GM10266 (cell line): Measurements from ENCODE around the gene ZC3H8.

Experiments
- DNase-seq: peaks from one replicate; pipeline ENCODE4 v3.0.0; 2012; ENCODE audit errors: extremely low spot score
- TF ChIP-seq, protein P1 (sequence below): IDR thresholded peaks from 2 replicates; pipeline ENCODE4 v1.5.1; 2012; ENCODE audit warnings: mild to moderate bottlenecking, low read depth; ENCODE audit not compliant: control insufficient read depth, insufficient read depth; ENCODE audit errors: missing control alignments

ZC3H8 gene

DNA sequence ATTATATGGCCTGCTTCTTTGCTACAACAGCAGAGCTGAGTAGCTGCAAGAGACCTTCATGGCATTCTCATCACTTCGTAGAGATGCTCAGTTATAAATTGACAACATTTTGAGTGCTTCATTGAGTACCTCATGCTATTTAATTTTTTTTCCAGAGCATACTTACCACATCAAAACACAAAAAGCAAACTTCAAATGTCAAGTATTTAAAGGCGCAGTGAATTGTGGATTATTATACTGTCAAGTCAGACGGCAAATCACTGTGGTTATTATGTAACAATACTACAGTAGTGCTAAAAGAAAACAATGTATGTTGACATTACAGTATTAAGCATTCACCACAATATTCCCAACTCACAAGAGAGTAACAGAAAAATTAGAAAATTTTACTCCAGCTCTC, 12.5 kb downstream of the ZC3H8 start:
- no peak for DNase-seq
- TF ChIP-seq, protein P1, sequence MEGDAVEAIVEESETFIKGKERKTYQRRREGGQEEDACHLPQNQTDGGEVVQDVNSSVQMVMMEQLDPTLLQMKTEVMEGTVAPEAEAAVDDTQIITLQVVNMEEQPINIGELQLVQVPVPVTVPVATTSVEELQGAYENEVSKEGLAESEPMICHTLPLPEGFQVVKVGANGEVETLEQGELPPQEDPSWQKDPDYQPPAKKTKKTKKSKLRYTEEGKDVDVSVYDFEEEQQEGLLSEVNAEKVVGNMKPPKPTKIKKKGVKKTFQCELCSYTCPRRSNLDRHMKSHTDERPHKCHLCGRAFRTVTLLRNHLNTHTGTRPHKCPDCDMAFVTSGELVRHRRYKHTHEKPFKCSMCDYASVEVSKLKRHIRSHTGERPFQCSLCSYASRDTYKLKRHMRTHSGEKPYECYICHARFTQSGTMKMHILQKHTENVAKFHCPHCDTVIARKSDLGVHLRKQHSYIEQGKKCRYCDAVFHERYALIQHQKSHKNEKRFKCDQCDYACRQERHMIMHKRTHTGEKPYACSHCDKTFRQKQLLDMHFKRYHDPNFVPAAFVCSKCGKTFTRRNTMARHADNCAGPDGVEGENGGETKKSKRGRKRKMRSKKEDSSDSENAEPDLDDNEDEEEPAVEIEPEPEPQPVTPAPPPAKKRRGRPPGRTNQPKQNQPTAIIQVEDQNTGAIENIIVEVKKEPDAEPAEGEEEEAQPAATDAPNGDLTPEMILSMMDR, result no peak

DNA sequence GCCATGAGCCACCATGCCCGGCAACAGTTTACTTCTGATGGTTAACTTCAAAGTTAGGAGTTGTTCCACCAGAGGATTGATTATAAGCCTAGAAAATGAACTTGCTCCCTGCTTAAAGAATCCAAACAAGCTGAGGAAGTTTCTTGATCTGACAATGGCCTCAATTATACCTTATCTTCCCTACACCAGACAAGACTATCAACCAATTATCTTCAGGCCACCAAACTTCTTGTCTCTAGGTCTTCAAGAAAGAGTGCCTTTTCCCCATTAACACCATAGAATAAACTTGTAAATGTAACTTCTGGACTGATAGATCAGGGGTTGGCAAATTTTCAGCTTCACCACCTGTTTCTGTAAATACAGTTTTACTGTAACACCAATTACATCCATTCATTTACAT, 15.0 kb downstream of the ZC3H8 start:
- TF ChIP-seq, protein P1, result no peak
- no peak for DNase-seq

DNA sequence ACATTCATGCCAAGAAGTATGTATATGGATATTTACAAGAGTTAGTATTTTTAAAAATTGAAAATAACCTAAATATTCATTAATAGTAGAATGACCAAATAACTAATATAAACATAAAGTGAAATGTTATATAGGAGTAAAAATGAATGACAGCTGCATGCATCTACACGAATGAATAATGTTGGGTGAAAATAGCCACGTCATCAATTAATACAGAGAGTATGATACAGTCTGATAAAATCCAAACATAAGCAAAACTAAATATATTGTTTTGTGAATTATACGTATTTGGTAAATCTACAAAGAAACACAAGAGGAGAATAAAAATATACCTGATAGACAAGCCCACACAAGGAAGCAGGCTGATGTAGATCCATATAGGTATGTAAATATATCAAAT, 24.5 kb downstream of the ZC3H8 start:
- TF ChIP-seq, protein P1, result no peak
- no peak for DNase-seq

DNA sequence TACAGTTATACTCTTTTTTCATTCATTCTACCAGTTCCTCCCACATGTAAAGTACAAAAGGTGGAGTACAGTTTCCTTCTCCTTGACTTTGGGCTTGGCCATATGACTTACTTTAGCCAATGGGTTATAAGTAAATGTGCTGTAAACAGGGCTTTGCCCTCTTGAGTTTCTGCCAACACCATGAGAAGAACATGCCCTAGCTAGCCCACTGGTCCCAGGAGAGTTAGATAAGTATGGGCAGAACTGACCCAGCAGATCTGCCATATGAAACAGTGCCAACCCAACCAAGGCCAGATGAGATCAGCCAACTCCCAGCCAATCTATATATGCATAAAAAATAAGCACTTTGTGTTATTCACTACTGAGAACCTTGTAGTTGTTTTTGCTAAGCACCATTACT, 25.5 kb downstream of the ZC3H8 start:
- TF ChIP-seq, protein P1, result no peak

DNA sequence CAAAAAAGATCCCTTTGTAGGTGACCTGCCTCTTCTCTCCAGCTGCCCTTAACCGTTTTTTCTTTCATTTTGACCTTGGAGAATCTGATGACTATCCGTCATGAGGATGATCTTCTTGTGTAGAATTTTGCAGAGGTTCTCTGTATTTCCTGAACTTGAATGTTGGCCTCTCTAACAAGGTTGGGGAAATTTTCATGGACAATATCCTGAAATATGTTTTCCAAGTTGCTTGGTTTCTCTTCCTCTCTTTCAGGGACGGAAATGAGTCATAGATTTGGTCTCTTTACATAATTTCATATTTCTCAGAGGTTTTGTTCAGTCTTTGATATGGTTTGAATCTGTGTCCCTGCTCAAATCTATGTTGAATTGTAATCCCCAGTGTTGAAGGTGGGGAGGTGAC, 34.0 kb downstream of the ZC3H8 start:
- TF ChIP-seq, protein P1, result no peak
- no peak for DNase-seq

More for the DNA sequence above, 25.5 kb downstream of the ZC3H8 start:
- no peak for DNase-seq

DNA sequence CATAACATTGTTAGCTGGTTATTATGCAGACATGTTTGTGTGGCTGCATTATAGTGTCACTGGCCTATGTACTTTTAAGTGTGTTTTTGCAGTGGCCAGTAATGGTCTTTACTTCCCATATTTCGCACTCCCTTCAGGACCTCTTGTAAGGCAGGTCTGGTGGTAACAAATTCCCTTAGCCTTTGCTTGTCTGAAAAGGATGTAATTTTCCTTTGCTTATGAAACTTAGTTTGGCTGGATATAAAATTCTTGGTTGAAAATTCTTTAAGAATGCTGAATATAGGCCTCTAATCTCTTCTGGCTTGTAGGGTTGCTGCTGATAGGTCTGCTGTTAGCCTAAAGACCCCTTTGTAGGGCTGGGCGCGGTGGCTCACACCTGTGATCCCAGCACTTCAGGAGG, 34.7 kb downstream of the ZC3H8 start:
- DNase-seq, result no peak
- TF ChIP-seq, protein P1, result no peak

DNA sequence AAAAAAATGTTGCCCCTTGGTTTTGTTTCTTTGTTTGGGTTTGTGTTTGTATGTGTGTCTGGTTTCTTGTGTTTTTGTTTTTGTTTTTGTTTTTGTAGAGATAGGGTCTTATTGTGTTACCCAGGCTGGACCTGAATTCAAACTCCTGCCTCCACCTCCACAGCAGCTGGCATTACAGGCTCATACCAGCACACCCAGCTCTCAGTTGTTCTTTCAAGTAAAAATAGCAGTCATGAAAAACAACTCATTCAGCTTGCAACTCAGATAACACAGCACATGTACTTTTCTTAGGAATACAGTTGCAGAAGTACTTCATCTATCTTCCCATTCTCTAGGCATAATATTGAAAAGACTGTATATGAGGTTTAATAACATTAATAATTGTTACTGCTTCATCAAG, 37.0 kb downstream of the ZC3H8 start:
- no peak for DNase-seq
- TF ChIP-seq, protein P1, result no peak
